Common myeloid progenitor, CD34-positive (primary cell): ENCODE results near the gene CTXN1.

Experiments
- CTCF ChIA-PET: fragments of 350-600 bp; sonication (Branson Sonifier 250); formaldehyde crosslinking; loops from one replicate; lab custom pipeline; 2021; ENCODE audit warnings: antibody characterized with exemption; lab: Charles Lee
- POLR2A ChIA-PET: fragments of 350-600 bp; sonication (Branson Sonifier 250); formaldehyde crosslinking; loops from one replicate; lab custom pipeline; 2021; ENCODE audit warnings: antibody characterized with exemption; lab: Charles Lee
- DNase-seq, 3 donors: peaks; one replicate each; pipeline versions ENCODE4 v3.0.0 to v3.0.0-alpha.2; 2013
- H3K27ac ChIP-seq, 2 experiments: 1 replicate in 1 of 2; 2 replicates in 1 of 2; pipeline ENCODE4 v1.7.0; 2013; ENCODE audit warnings: inconsistent platforms in 2 of 2, low read length in 2 of 2, mild to moderate bottlenecking in 2 of 2, low read depth in 1 of 2, moderate library complexity in 1 of 2; ENCODE audit not compliant: severe bottlenecking in 2 of 2, insufficient read depth in 1 of 2, poor library complexity in 1 of 2
- H3K27me3 ChIP-seq, 5 experiments: replicated peaks in 2 of 5; 1 replicate in 3 of 5; 2 replicates in 2 of 5; pipeline versions ENCODE4 v1.6.1 to v1.7.0; 2013; ENCODE audit warnings: low read length in 4 of 5, mild to moderate bottlenecking in 2 of 5, moderate library complexity in 2 of 5, inconsistent platforms in 1 of 5; ENCODE audit not compliant: insufficient read depth in 5 of 5, control insufficient read depth in 4 of 5
- H3K36me3 ChIP-seq, 4 experiments: 1 replicate in 2 of 4; 2 replicates in 2 of 4; pipeline versions ENCODE4 v1.6.1 to v1.7.0; 2013; ENCODE audit warnings: low read length in 3 of 4, control low read depth in 1 of 4, mild to moderate bottlenecking in 1 of 4; ENCODE audit not compliant: control insufficient read depth in 4 of 4, insufficient read depth in 4 of 4
- H3K4me1 ChIP-seq, 4 experiments: 1 replicate in 3 of 4; 2 replicates in 1 of 4; pipeline versions ENCODE4 v1.6.1 to v1.7.1; 2013; ENCODE audit warnings: low read length in 3 of 4, mild to moderate bottlenecking in 3 of 4, control low read depth in 1 of 4, inconsistent platforms in 1 of 4, moderate library complexity in 1 of 4; ENCODE audit not compliant: control insufficient read depth in 4 of 4, insufficient read depth in 4 of 4; ENCODE audit errors: control extremely low read depth in 1 of 4
- H3K4me3 ChIP-seq, 7 experiments: 1 replicate in 4 of 7; 2 replicates in 3 of 7; pipeline versions ENCODE4 v1.5.1 to v1.7.0; 2013; ENCODE audit warnings: mild to moderate bottlenecking in 7 of 7, low read length in 6 of 7, moderate library complexity in 6 of 7, inconsistent platforms in 2 of 7, low read depth in 2 of 7, control low read depth in 1 of 7; ENCODE audit not compliant: insufficient read depth in 4 of 7, control insufficient read depth in 1 of 7; ENCODE audit errors: extremely low read depth in 1 of 7
- H3K9me3 ChIP-seq, 5 experiments: 1 replicate in 4 of 5; 2 replicates in 1 of 5; pipeline versions ENCODE4 v1.6.1 to v1.7.1; 2013; ENCODE audit warnings: low read length in 4 of 5, mild to moderate bottlenecking in 2 of 5, inconsistent platforms in 1 of 5, low read depth in 1 of 5, moderate library complexity in 1 of 5; ENCODE audit not compliant: control insufficient read depth in 4 of 5, insufficient read depth in 2 of 5; ENCODE audit errors: control extremely low read depth in 1 of 5
- WGBS: methylation state at CpG from one replicate; pipeline ENCODE4 v1.1.5; 2013; ENCODE audit not compliant: insufficient coverage; 5-methylcytosine and 5-hydroxymethylcytosine counted together

CTXN1 gene

GRCh38 chr19:7900401-7900870 lies 25.5 kb downstream of the CTXN1 start:
- peaks cover 0 to 23% (median 20%) of the 10 kb centered on the region in 4 experiments for H3K4me1 ChIP-seq
- WGBS, result 96% methylated on average over 21 of the region's 21 CpGs
- ChIA-PET POLR2A (no interaction called here), CTCF (interaction anchor here (0.8 to 2.6 kb wide), 5 partner anchors 17 to 46 kb away, joined by 3 to 10 read pairs (median 3); no protein-coding TSS in a partner anchor)
- H3K9me3 ChIP-seq, result no peaks in the 10 kb centered on the region
- H3K27ac ChIP-seq, result no peak overlapping the region
- H3K4me3 ChIP-seq, result no peak overlapping the region
- DNase-seq, result no peak
- H3K27me3 ChIP-seq, result no peaks in the 10 kb centered on the region
- H3K36me3 ChIP-seq, result peaks cover 0 to 3% (median 0%) of the 10 kb centered on the region in 4 experiments

GRCh38 chr19:7899751-7900378 lies 26.1 kb downstream of the CTXN1 start:
- 96% methylated on average over 34 of the region's 34 CpGs for WGBS
- POLR2A ChIA-PET, result no interaction called here

GRCh38 chr19:7898967-7899366 lies 27.0 kb downstream of the CTXN1 start:
- Histone ChIP-seq H3K27me3 (peaks cover 0 to under 1% (median 0%) of the 10 kb centered on the region in 5 experiments), H3K9me3 (no peaks in the 10 kb centered on the region), H3K4me1 (peaks cover 0 to 10% (median 9%) of the 10 kb centered on the region in 4 experiments), H3K27ac (no peak overlapping the region), H3K4me3 (no peak overlapping the region), H3K36me3 (peaks cover 0 to 3% (median 0%) of the 10 kb centered on the region in 4 experiments)
- CTCF ChIA-PET, result interaction anchor here (1.1 kb wide), 1 partner anchor 37 kb away, joined by 3 read pairs; no protein-coding TSS in a partner anchor
- WGBS, result 97% methylated on average over 16 of the region's 16 CpGs
- POLR2A ChIA-PET, result no interaction called here
- no peak for DNase-seq

More at GRCh38 chr19:7899751-7900378, 26.1 kb downstream of the CTXN1 start:
- no peak for DNase-seq
- H3K9me3 ChIP-seq, result no peaks in the 10 kb centered on the region
- H3K27me3 ChIP-seq, result no peaks in the 10 kb centered on the region
- CTCF ChIA-PET, result interaction anchor here (0.8 to 2.6 kb wide), 5 partner anchors 17 to 46 kb away, joined by 3 to 10 read pairs (median 3); no protein-coding TSS in a partner anchor
- H3K4me3 ChIP-seq, result no peak overlapping the region
- no peak overlapping the region for H3K27ac ChIP-seq
- peaks cover 0 to 3% (median 0%) of the 10 kb centered on the region in 4 experiments for H3K36me3 ChIP-seq
- H3K4me1 ChIP-seq, result peaks cover 0 to 18% (median 16%) of the 10 kb centered on the region in 4 experiments

DNA sequence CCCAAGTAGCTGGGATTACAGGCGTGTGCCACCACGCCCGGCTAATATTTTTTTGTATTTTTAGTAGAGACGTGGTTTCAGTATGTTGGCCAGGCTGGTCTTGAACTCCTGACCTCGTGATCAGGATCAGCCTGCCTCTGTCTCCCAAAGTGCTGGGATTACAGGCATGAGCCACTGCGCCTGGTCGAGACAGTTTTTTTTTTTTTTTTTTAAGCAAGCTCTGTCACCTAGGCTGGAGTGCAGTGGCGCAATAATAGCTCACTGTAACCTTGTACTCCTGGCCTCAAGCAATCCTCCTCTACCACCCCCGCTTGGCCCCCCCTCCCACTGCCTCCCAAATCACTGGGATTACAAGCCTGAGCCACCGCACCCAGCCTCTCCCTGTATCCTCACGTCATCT lies 28.6 kb downstream of the CTXN1 start:
- Histone ChIP-seq H3K4me1 (peaks cover 0 to 3% (median 0%) of the 10 kb centered on the region in 4 experiments), H3K4me3 (no peak overlapping the region), H3K27ac (no peak overlapping the region), H3K9me3 (no peaks in the 10 kb centered on the region), H3K36me3 (peaks cover 0 to 3% (median 0%) of the 10 kb centered on the region in 4 experiments), H3K27me3 (peaks cover 0 to 3% (median 0%) of the 10 kb centered on the region in 5 experiments)
- 90% methylated on average over 9 of the region's 11 CpGs for WGBS
- ChIA-PET CTCF (interaction anchor here (1.6 to 2.0 kb wide), 2 partner anchors 29 to 44 kb away, joined by 4 to 6 read pairs; no protein-coding TSS in a partner anchor), POLR2A (no interaction called here)
- no peak for DNase-seq

GRCh38 chr19:7895565-7895964 lies 30.4 kb downstream of the CTXN1 start:
- peaks cover 0 to 3% (median 0%) of the 10 kb centered on the region in 4 experiments for H3K4me1 ChIP-seq
- H3K4me3 ChIP-seq, result no peak overlapping the region
- POLR2A ChIA-PET, result no interaction called here
- H3K27me3 ChIP-seq, result peaks cover 0 to 6% (median 0%) of the 10 kb centered on the region in 5 experiments
- no peak overlapping the region for H3K27ac ChIP-seq
- DNase-seq, result no peak
- no peaks in the 10 kb centered on the region for H3K9me3 ChIP-seq
- CTCF ChIA-PET, result no interaction called here
- WGBS, result 95% methylated on average over 13 of the region's 13 CpGs
- H3K36me3 ChIP-seq, result no peaks in the 10 kb centered on the region

DNA sequence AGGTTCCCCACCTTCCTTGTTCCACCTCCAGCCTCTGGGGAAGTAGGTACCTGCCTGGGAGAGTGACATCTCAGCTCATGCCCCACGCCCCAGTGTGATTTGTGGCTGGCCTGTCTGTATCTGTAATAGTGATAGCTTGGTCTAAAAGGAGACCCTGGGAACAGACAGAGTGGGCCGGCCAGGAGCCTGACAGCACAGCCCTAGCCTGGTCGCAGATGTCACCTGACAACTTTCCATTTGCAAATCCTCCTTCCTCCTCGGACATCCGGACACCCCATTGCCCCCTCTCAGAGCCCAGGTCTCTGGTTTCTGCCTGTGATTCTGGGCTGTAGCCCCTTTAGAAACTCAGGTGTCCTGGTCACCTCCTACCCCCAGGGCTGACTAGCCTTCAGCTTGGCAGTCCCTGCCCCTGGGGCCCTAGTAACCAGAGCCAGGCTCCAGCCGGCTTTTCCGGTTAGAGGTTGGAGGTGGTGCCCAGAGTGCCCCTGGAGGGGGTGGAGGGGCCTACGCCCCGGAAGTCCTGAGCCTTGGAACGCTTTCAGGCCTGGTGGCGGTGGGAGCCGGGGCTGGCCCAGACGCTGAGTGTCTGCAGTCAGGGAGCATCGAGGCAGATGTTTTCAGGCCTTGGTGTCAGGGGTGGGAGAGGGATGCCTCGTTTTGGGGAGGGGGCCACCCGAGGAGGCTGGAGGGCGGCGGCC lies 31.2 kb downstream of the CTXN1 start:
- peaks cover 0 to 3% (median 0%) of the 10 kb centered on the region in 4 experiments for H3K4me1 ChIP-seq
- no peak for DNase-seq
- H3K4me3 ChIP-seq, result no peak overlapping the region
- H3K27me3 ChIP-seq, result peaks cover 0 to 6% (median 3%) of the 10 kb centered on the region in 5 experiments
- no peaks in the 10 kb centered on the region for H3K9me3 ChIP-seq
- ChIA-PET CTCF (no interaction called here), POLR2A (no interaction called here)
- H3K36me3 ChIP-seq, result no peaks in the 10 kb centered on the region
- WGBS, result 85% methylated on average over 14 of the region's 18 CpGs
- no peak overlapping the region for H3K27ac ChIP-seq
